ENCODE results near the gene RCAN1.

RCAN1 gene

GRCh38 chr21:34602061-34602460 is 12.9 kb downstream of the RCAN1 start:
- H3K4me3 ChIP-seq (ENCODE audit: low read length): no peak overlapping the region
- TF ChIP-seq EZH2phosphoT487 (IDR thresholded peaks at IDR 0.05; ENCODE audit: borderline replicate concordance, low read length) (no peak), CTCF (IDR thresholded peaks at IDR 0.05; ENCODE audit: low read depth, low read length, poor library complexity, severe bottlenecking) (no peak)
- no peak overlapping the region for H3K27ac ChIP-seq (ENCODE audit: low read depth, low read length)
- H3K4me1 ChIP-seq (ENCODE audit: control insufficient read depth, low read length): no peaks in the 10 kb centered on the region
- H3K9me3 ChIP-seq (ENCODE audit: control insufficient read depth, insufficient read depth, low read length): no peaks in the 10 kb centered on the region
- H3K79me2 ChIP-seq (ENCODE audit: control insufficient read depth, low read length): no peaks in the 10 kb centered on the region
- H3K27me3 ChIP-seq (ENCODE audit: control insufficient read depth, low read length): peaks cover 10% of the 10 kb centered on the region; the same call in 1 of the 2 replicates
- no peaks in the 10 kb centered on the region for H3K36me3 ChIP-seq (ENCODE audit: control insufficient read depth, low read length)
- H3K4me2 ChIP-seq (ENCODE audit: low read length): no peak overlapping the region
- H4K20me1 ChIP-seq (ENCODE audit: control insufficient read depth, insufficient read depth, low read depth, low read length): no peaks in the 10 kb centered on the region
- H3F3A ChIP-seq (ENCODE audit: control insufficient read depth, insufficient read depth): no peaks in the 10 kb centered on the region
- no peaks in the 10 kb centered on the region for H3K9me2 ChIP-seq (replicated peaks; ENCODE audit: control insufficient read depth, low read length)

- H3K4me1 ChIP-seq (ENCODE audit: control insufficient read depth, low read length): no peaks in the 10 kb centered on the region
- H3F3A ChIP-seq (ENCODE audit: control insufficient read depth, insufficient read depth): no peaks in the 10 kb centered on the region
- H3K4me2 ChIP-seq (ENCODE audit: low read length): no peak overlapping the region
- H3K27ac ChIP-seq (ENCODE audit: low read depth, low read length): no peak overlapping the region
- no peaks in the 10 kb centered on the region for H4K20me1 ChIP-seq (ENCODE audit: control insufficient read depth, insufficient read depth, low read depth, low read length)
- peaks cover 10% of the 10 kb centered on the region; the same call in 1 of the 2 replicates for H3K27me3 ChIP-seq (ENCODE audit: control insufficient read depth, low read length)
- H3K4me3 ChIP-seq (ENCODE audit: low read length): no peak overlapping the region
- no peaks in the 10 kb centered on the region for H3K36me3 ChIP-seq (ENCODE audit: control insufficient read depth, low read length)
- H3K79me2 ChIP-seq (ENCODE audit: control insufficient read depth, low read length): no peaks in the 10 kb centered on the region
- H3K9me3 ChIP-seq (ENCODE audit: control insufficient read depth, insufficient read depth, low read length): no peaks in the 10 kb centered on the region
- no peaks in the 10 kb centered on the region for H3K9me2 ChIP-seq (replicated peaks; ENCODE audit: control insufficient read depth, low read length)
- no peak for TF ChIP-seq EZH2phosphoT487 (IDR thresholded peaks at IDR 0.05; ENCODE audit: borderline replicate concordance, low read length)
- no peak for TF ChIP-seq CTCF (IDR thresholded peaks at IDR 0.05; ENCODE audit: low read depth, low read length, poor library complexity, severe bottlenecking)
Observed at GRCh38 chr21:34599534-34600101, 15.3 kb downstream of the RCAN1 start.

GRCh38 chr21:34598931-34599400 is 15.9 kb downstream of the RCAN1 start:
- Histone ChIP-seq H3K9me2 (replicated peaks; ENCODE audit: control insufficient read depth, low read length) (no peaks in the 10 kb centered on the region), H4K20me1 (ENCODE audit: control insufficient read depth, insufficient read depth, low read depth, low read length) (no peaks in the 10 kb centered on the region), H3K27ac (ENCODE audit: low read depth, low read length) (no peak overlapping the region), H3K27me3 (ENCODE audit: control insufficient read depth, low read length) (peaks cover 10% of the 10 kb centered on the region; the same call in 1 of the 2 replicates), H3K4me2 (ENCODE audit: low read length) (no peak overlapping the region), H3K4me1 (ENCODE audit: control insufficient read depth, low read length) (no peaks in the 10 kb centered on the region), H3F3A (ENCODE audit: control insufficient read depth, insufficient read depth) (no peaks in the 10 kb centered on the region), H3K36me3 (ENCODE audit: control insufficient read depth, low read length) (no peaks in the 10 kb centered on the region), H3K4me3 (ENCODE audit: low read length) (no peak overlapping the region), H3K9me3 (ENCODE audit: control insufficient read depth, insufficient read depth, low read length) (no peaks in the 10 kb centered on the region), H3K79me2 (ENCODE audit: control insufficient read depth, low read length) (no peaks in the 10 kb centered on the region)
- no peak for TF ChIP-seq CTCF (IDR thresholded peaks at IDR 0.05; ENCODE audit: low read depth, low read length, poor library complexity, severe bottlenecking)
- TF ChIP-seq EZH2phosphoT487 (IDR thresholded peaks at IDR 0.05; ENCODE audit: borderline replicate concordance, low read length): no peak
